SJCRH30 (cell line): ENCODE data around the gene IGSF9. TPM values are rescaled to one million over a fixed set of nuclear protein-coding genes. Genes with fewer than 3 reads are reported as not detected.
"Not testable (repeated sequence)": the region's sequence is repeated elsewhere in the genome, so short reads cannot be mapped to it uniquely, and the experiment has no call there.

Experiments used
- DNase-seq, 2 experiments: peaks; one replicate each; pipeline ENCODE4 v3.0.0-alpha.2; 2015 to 2020
- H3K27ac ChIP-seq: fragments of 250-450 bp; sonication (Bioruptor Pico); 2 replicates; pipeline ENCODE4 v1.5.1; 2020; ENCODE audit warnings: mild to moderate bottlenecking, moderate library complexity
- H3K27me3 ChIP-seq: fragments of 250-450 bp; sonication (Bioruptor Pico); 2 replicates; pipeline ENCODE4 v1.5.1; 2020; ENCODE audit warnings: mild to moderate bottlenecking, moderate library complexity
- H3K36me3 ChIP-seq: fragments of 250-450 bp; sonication (Bioruptor Pico); 2 replicates; pipeline ENCODE4 v1.5.1; 2020; ENCODE audit warnings: mild to moderate bottlenecking, moderate library complexity
- H3K4me1 ChIP-seq: fragments of 250-450 bp; sonication (Bioruptor Pico); 2 replicates; pipeline ENCODE4 v1.5.1; 2020; ENCODE audit warnings: mild to moderate bottlenecking, moderate library complexity
- H3K4me3 ChIP-seq: fragments of 250-450 bp; sonication (Bioruptor Pico); 2 replicates; pipeline ENCODE4 v1.5.1; 2020; ENCODE audit warnings: mild to moderate bottlenecking, moderate library complexity
- H3K9me3 ChIP-seq: fragments of 250-450 bp; sonication (Bioruptor Pico); replicated peaks from 2 replicates; pipeline ENCODE4 v1.5.1; 2020; ENCODE audit warnings: mild to moderate bottlenecking, moderate library complexity
- total RNA-seq: library from RNA; depleted of rRNA; stranded (reverse); fragments of >200 nt; shearing (Covaris generic); gene quantifications from 2 replicates; pipeline ENCODE4 v1.2.3, GENCODE V29; 2014

The IGSF9 gene
- total RNA-seq, 1 experiment from 2014 or later = 0.06 TPM

DNA sequence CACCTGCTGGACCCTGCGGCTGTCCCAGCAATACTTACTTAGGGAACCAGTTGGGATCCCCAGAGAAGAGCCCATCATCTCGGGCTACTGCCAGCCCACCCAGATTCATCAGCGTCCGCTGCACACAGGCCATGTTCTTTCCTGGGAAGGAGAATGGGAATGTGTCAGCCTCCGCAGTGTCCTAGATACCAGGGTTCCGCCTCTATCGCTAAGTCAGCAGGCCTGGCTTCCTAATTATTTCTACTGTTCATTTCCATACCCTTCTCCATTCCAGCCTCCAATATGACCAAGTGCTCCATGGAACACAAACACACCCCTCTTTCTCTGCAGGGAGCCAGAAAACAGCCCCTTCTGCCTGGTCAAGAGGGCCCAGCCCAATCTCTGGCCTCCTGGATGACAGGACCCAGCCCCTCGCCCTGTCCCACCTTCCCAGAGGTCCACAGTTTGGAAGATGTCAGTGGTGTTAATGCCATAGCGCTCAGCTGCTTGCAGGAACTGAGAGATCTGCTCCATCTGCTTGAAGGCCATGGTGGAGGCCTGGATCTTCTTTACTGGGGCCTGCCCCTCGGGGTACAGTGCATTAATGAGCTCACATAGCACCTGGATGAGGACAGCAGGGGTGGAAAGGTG lies 26.1 kb downstream of the IGSF9 start:
- no peak for DNase-seq
- H3K36me3 ChIP-seq = peaks cover 18% of the 10 kb centered on the region
- H3K4me1 ChIP-seq = peaks cover 65% of the 10 kb centered on the region
- H3K27ac ChIP-seq = no peak overlapping the region
- no peak overlapping the region for H3K4me3 ChIP-seq
- H3K9me3 ChIP-seq = no peaks in the 10 kb centered on the region
- no peaks in the 10 kb centered on the region for H3K27me3 ChIP-seq

DNA sequence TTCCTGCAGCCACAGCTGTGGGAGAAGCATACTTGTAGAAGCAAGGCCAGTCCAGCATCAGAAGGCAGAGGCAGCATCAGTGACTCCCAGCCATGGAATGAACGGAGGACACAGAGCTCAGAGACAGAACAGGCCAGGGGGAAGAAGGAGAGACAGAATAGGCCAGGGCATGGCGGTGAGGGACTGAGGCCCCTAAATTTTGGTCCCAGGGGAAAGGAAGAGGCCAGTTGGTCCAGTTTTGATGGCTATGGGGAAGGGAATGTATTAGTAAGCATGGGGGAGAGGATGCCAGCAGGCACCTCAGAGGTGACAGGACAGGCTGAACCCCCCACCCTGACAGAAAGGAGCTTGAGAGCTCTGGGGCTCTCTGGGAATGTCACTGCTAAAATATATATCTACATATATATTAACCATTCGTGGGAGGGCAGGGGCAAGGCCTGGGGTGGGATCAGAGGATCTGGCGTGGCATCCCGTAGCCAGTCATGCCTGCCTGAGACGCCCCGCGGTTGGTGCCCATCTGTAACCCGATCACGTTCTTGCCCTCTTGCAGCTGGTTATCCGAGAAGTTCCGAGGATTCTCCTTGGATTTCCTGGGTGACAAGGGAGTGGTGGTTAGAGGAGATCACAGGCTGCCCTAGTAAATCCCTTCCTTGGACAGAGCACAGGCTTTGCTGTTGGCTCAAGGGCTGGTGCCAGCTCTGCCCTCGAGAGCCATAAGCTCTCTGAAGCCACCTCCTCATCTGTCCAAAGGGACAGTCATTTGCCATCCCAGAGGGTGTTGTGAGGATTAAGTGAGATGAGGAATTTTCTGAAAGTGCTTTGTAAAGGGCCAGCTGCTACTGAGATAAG lies 26.8 kb downstream of the IGSF9 start:
- peaks cover 65% of the 10 kb centered on the region for H3K4me1 ChIP-seq
- no peaks in the 10 kb centered on the region for H3K27me3 ChIP-seq
- peak in 1 of 2 experiments; percentile 54 for DNase-seq
- H3K9me3 ChIP-seq = no peaks in the 10 kb centered on the region
- H3K4me3 ChIP-seq = no peak overlapping the region
- H3K27ac ChIP-seq = no peak overlapping the region; the same call in 1 of the 2 replicates
- H3K36me3 ChIP-seq = peaks cover 18% of the 10 kb centered on the region

DNA sequence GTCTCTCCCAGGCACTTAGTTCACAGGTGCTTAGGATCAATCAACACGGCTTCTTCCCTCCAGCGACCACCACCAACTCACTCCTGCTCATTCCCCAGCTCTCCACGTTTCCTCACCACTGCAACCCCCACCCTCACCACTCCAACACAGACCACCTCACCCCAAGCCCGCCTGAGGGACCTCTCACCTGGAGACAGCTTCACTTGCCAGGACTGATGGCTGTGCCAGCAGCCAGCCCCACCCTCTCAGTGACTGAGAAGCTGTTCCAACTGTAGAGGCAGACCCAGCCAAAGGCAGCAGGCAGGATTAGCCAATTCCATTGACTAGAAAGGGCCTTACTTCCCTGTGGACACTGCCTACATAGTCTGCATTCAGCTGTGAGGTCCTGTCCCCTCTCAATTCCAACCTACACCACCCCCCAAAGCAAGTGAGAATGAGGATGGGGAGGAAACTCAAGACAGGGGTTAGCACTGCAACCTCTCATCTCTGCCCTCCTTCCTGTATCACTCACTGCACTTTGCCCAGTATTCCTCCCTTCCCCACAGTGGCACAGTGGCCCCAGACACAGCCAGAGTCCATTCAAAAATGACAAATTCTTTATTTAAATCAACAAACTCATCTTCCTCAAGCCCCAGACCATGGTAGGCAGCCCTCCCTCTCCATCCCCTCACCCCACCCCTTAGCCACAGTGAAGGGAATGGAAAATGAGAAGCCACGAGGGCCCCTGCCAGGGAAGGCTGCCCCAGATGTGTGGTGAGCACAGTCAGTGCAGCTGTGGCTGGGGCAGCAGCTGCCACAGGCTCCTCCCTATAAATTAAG lies 27.7 kb downstream of the IGSF9 start:
- H3K27me3 ChIP-seq = no peaks in the 10 kb centered on the region
- H3K4me3 ChIP-seq = no peak overlapping the region
- peak; percentile 58 to 63 for DNase-seq
- peak overlapping the region; percentile 28 for H3K27ac ChIP-seq
- no peaks in the 10 kb centered on the region for H3K9me3 ChIP-seq
- peaks cover 18% of the 10 kb centered on the region for H3K36me3 ChIP-seq
- peaks cover 60% of the 10 kb centered on the region for H3K4me1 ChIP-seq

DNA sequence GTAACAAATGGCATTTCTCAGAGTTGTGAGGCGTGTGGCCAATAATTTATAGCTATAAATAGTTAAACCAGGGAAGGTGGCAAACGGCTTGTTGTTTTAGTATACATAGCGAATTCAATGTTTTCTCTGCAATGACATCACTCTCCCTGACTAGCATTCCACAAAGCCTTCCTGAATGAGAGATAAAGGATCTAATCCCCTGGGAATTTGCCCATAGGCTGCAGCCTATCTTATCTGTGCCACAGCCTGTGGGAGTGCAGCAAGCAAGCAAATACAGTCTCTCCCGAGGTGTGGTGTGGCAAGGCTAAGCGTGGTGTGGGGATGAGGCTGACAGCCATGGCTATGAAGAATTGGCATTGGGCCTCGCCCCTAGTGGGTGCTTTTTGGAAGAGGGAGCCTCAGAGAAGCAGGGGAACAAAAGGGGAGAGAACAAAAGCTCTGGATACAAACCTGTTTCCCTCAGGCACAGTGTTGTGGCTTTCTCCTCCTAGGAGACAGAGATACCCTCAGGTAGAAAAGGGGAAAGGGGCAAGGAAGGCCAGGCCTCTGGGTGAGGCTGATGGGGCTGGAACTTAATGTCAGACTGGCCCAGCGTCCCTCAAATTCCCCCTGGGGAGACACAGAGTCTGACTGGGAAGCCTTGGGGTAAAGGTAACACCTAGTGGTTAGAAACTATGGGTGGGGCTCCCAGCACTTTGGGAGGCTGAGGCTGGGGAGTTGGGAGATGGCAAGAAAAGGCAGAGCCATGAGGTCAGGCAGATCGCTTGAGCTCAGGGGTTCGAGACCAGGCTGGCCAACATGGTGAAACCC lies 29.0 kb downstream of the IGSF9 start:
- peak; percentile 73 to 82 for DNase-seq
- peaks cover 18% of the 10 kb centered on the region for H3K36me3 ChIP-seq
- H3K27me3 ChIP-seq = no peaks in the 10 kb centered on the region
- H3K9me3 ChIP-seq = no peaks in the 10 kb centered on the region
- H3K4me1 ChIP-seq = peaks cover 53% of the 10 kb centered on the region
- peak overlapping the region; percentile 24; the same call in 1 of the 2 replicates for H3K27ac ChIP-seq
- H3K4me3 ChIP-seq = no peak overlapping the region

DNA sequence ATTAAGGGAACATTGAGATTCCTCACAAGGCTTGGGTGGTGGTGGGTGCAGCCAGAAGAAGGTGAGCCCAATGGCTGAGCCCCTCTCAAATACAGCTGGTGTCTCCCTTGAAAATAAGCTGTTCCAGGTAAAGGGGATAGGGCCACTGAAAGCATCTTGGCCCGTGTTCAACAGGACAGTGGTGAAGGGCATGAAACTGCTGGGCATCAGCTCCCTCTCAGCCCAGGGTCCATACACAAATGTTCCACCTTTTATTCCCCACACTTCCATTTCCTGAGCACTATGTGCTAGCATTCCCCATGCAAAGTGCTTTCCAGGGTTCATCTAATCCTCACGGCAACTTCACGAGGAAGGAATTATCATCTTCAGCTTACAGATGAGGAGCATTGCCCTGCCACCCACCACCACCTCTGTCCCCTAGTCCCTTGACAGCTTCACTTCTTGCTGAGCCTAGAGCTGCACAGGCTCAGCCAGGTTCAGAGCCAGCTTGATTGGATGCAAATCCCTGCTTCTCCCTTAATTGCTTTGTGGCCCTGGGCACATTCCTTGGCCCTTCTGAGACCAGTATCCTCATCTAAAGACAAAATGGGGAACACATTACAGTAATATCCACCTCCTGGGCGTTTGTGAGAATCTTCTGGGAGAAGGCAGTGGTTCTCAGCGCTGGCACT lies 29.7 kb downstream of the IGSF9 start:
- Histone ChIP-seq H3K4me3 (no peak overlapping the region), H3K9me3 (no peaks in the 10 kb centered on the region), H3K27me3 (no peaks in the 10 kb centered on the region), H3K4me1 (peaks cover 58% of the 10 kb centered on the region), H3K36me3 (peaks cover 18% of the 10 kb centered on the region), H3K27ac (peak overlapping the region; percentile 24; the same call in 1 of the 2 replicates)
- no peak for DNase-seq

DNA sequence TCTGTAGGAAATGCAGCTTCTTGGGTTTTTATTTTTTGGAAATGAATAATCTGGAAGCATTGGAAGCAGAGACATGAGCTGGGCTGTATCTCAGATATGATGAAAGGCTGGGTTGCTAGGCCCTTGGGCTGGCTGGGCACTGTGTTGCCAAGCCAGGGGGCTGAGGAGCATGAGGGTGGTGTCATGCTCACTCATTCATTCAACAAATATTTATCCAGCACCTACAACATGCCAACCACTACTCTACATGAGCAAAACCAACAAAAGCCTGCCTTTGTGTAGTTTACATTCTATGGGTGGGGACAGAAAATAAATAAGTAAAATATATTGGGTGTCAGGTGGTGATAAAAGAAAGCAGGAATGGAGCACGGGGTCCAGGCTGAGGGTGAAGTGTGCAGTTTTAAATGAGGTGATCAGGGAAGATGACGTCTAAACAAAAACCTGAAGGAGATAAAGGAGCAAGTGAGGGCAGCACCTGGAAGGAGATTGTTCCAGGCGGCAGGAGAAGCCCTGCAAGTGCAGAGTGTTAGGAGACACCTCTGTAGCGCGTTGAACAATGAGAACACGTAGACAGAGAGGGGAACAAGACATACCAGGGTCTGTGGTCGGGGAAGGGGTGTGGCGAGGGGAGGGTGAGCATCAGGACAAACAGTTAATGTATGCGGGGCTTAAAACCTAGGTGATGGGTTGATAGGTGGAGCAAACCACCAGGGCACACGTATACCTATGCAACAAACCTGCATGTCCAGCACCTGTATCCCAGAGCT lies 31.0 kb downstream of the IGSF9 start:
- DNase-seq = no peak
- no peak overlapping the region for H3K4me3 ChIP-seq
- H3K36me3 ChIP-seq = peaks cover 13% of the 10 kb centered on the region
- no peaks in the 10 kb centered on the region for H3K27me3 ChIP-seq
- no peak overlapping the region for H3K27ac ChIP-seq
- peaks cover 62% of the 10 kb centered on the region for H3K4me1 ChIP-seq
- no peaks in the 10 kb centered on the region for H3K9me3 ChIP-seq

DNA sequence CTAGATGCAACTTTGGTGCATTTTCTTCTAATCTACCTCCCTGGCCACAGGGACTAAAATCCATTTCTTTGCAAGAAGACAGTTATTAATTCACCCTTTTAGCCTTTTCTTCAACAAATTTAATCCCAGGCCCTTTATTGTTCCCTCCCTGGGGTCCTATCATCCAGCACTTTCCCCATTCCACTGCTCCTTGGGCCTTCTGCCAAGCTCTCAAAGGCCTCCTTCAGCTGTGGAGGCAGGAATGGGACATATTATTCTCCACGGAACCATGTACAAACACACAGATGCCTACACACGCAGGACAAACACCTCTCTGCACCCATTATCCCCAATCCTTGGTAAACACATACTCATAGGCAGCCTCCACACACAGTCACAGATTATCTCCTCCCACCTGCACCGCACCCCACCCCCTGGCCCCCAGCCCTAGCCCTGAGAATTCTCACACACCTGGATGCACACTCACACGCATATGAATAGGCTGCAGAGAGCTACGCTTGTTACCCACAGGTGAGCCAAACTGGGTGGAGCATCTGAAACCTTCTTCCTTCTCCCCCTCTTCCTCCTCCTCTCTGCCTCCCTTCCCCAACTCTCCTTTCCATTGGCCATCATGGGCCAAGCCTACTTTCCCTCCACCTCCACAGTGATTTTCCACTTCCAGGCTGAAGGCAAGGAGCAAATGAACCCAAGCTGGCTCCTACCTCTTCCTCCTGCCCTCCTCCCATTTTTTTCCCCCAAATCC lies 31.8 kb downstream of the IGSF9 start:
- H3K4me1 ChIP-seq = peaks cover 54% of the 10 kb centered on the region

DNA sequence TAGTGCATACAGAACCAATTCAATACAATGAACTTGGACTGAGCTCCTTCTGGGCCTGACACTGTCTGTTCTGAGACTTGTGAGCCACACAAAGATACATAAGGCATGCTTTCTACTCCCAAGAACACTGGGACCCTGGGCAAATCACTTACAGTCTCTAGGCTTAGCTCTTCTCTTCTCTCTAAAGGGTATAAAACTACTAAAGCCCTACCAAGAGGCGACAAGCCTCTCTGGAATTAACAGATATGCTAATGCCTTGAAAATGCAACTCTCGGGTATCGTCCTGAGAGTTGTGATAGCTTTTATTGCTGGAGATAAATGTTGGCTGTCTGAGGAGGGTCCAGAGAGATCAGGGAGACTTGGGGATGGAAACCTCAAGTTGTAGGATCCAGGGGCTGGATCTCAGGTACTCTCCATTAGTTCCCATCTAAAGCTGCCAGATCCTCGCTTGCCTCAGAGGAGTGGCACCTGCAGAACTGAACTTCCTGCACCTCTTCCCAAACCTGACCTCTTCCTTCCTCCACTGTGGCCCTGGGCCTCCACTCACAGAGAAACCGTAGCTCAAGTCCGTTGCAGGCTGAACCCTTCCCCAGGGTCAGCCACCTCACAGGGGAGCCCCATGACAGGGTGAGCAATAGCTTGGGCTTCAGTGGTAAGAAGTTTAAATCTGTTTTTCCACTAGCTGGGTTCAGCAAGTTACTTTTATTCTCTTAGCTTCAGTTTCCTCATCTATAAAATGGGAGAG lies 33.9 kb downstream of the IGSF9 start:
- H3K9me3 ChIP-seq = no peaks in the 10 kb centered on the region
- no peak overlapping the region for H3K27ac ChIP-seq
- peaks cover 36% of the 10 kb centered on the region for H3K4me1 ChIP-seq
- H3K27me3 ChIP-seq = no peaks in the 10 kb centered on the region
- no peak for DNase-seq
- no peak overlapping the region for H3K4me3 ChIP-seq
- no peaks in the 10 kb centered on the region for H3K36me3 ChIP-seq

More for the DNA sequence above, 31.8 kb downstream of the IGSF9 start:
- H3K27me3 ChIP-seq = no peaks in the 10 kb centered on the region
- peaks cover 5% of the 10 kb centered on the region for H3K36me3 ChIP-seq
- no peaks in the 10 kb centered on the region for H3K9me3 ChIP-seq
- H3K27ac ChIP-seq = no peak overlapping the region
- DNase-seq = no peak
- H3K4me3 ChIP-seq = no peak overlapping the region

DNA sequence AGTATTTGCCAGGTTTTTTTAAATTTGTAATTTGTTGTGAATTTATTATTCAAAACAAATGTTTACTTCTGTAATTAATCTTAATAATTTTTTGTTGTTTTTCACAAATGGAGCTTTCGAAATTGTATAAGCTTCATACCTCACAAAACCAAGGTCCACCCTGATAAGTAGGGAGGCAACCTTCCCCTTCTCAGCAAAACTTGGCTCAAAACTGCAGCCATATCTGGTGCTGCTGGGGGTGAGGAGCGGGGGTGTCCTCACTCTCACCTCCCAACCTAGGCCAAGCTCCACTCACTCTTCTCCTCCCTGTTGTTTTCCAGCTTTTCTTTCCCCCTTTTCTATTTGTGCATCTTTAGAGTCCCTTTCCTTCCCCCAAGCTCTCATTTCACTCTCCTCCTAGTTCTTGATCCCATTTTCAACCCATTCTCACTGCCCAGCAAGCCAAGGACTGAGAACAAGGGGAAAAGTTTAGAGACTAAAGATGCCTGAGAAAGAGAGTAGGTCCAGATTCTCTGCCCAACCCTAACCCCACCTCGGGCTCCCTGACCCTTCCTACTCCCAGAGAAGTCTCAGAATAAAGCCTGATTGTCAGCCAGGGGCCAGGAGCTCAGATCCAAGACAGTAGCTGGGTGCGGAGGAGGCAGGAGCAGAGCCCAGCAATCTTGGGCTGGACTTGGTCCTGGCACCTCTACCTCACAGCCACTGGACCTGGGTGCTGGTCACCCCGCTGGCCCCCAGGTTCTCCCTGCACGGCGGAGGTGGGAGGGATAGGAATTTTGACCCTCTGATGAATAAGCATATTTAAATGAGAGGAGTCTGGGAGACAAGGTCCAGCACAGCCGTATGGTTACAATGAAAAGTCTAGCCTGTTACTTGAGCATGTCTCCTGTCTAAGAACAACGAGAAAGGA lies 37.1 kb downstream of the IGSF9 start:
- Histone ChIP-seq H3K4me1 (peaks cover 24% of the 10 kb centered on the region), H3K4me3 (no peak overlapping the region), H3K27me3 (no peaks in the 10 kb centered on the region), H3K9me3 (no peaks in the 10 kb centered on the region), H3K27ac (no peak overlapping the region), H3K36me3 (no peaks in the 10 kb centered on the region)
- no peak for DNase-seq

DNA sequence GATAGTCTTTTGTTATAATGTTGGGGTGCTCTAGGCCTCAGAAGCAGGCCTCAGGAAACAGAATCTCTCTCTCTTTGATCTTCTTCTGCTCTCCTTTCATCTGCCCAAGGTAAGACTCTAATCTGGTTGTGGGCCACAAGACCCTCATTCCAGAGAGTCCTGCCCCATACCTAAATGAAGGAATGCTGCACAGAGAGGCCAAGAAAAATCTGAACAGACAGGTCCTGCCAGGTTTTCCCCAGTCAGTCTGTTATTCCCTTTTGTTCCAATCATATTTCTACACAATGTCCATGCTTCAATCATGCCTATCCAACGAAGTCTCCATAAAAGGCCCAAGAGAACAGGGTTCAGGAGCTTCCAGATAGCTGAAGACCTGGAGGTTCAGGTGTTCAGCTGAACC lies 38.5 kb downstream of the IGSF9 start:
- no peak overlapping the region for H3K27ac ChIP-seq
- no peak for DNase-seq
- H3K9me3 ChIP-seq = no peaks in the 10 kb centered on the region
- no peaks in the 10 kb centered on the region for H3K36me3 ChIP-seq
- no peaks in the 10 kb centered on the region for H3K27me3 ChIP-seq
- no peak overlapping the region for H3K4me3 ChIP-seq
- H3K4me1 ChIP-seq = peaks cover 15% of the 10 kb centered on the region

DNA sequence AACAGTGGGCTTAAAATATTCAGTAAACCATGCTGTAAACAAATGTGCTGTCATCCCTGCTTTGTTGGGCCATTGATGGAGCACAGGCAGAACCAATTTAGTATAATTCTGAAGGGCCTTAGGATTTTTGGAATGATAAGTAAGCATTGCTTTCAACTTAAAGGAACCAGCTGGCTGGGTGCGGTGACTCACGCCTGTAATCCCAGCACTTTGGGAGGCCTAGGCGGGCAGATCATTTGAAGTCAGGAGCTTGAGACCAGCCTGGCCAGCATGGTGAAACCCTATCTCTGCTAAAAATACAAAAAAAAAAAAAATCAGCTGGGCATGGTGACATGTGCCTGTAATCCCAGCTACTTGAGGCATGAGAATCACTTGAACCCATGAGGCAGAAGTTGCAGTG lies 41.4 kb downstream of the IGSF9 start:
- not testable (repeated sequence) for H3K36me3 ChIP-seq, H3K4me3 ChIP-seq, H3K9me3 ChIP-seq, H3K27ac ChIP-seq, DNase-seq, H3K4me1 ChIP-seq, H3K27me3 ChIP-seq
